ENCODE data around the gene UGDH.

The UGDH gene

GRCh38 chr4:39469429-39470077 lies 57.7 kb downstream of the UGDH start:
- no peak overlapping the region for H3K27ac ChIP-seq
- TF ChIP-seq, protein P1, sequence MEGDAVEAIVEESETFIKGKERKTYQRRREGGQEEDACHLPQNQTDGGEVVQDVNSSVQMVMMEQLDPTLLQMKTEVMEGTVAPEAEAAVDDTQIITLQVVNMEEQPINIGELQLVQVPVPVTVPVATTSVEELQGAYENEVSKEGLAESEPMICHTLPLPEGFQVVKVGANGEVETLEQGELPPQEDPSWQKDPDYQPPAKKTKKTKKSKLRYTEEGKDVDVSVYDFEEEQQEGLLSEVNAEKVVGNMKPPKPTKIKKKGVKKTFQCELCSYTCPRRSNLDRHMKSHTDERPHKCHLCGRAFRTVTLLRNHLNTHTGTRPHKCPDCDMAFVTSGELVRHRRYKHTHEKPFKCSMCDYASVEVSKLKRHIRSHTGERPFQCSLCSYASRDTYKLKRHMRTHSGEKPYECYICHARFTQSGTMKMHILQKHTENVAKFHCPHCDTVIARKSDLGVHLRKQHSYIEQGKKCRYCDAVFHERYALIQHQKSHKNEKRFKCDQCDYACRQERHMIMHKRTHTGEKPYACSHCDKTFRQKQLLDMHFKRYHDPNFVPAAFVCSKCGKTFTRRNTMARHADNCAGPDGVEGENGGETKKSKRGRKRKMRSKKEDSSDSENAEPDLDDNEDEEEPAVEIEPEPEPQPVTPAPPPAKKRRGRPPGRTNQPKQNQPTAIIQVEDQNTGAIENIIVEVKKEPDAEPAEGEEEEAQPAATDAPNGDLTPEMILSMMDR (conservative IDR thresholded peaks at IDR 0.05): peak; percentile 88
- no peak for TF ChIP-seq ZFX (IDR thresholded peaks at IDR 0.05)

DNA sequence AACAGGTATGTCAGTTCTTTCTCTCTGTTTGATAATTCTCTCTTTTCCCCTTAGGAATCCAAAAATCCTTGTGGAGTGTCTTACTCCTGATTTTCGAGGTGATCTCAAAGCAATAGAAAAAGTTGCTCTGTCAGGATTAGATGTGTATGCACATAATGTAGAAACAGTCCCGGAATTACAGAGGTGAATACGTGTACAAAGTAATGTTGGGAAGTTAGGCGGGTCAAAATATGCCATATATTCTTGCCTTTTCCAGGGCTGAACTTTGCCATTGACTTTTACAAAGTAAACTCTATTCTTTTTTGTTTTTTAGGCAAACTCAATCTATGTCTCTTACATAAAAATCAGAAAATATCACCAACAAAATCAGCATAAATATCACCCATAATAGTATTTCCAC lies 59.8 kb downstream of the UGDH start:
- H3K27ac ChIP-seq: no peak overlapping the region

DNA sequence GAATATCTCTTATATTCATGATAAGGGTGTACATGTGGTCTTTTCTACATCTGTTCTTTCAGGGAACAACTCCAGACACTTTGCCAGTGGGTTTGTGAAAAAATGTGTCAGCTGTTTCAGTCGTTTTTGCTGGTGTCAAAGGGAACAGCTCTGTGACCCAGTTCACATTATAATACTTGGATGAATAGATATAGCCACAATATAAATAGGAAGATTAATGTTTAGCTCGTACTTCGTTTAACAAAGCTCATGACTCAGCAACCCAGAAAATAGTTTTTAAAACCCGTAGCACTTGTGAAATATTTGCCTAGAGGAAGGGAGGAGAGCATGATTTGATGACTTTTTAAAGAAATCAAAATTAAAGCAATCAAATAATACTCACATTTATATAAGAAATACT lies 60.5 kb downstream of the UGDH start:
- H3K27ac ChIP-seq: no peak overlapping the region
- TF ChIP-seq ZFX (IDR thresholded peaks at IDR 0.05): no peak
- TF ChIP-seq, protein P1 (conservative IDR thresholded peaks at IDR 0.05): no peak

More for the DNA sequence above, 59.8 kb downstream of the UGDH start:
- TF ChIP-seq, protein P1 (conservative IDR thresholded peaks at IDR 0.05): no peak
- TF ChIP-seq ZFX (IDR thresholded peaks at IDR 0.05): no peak

DNA sequence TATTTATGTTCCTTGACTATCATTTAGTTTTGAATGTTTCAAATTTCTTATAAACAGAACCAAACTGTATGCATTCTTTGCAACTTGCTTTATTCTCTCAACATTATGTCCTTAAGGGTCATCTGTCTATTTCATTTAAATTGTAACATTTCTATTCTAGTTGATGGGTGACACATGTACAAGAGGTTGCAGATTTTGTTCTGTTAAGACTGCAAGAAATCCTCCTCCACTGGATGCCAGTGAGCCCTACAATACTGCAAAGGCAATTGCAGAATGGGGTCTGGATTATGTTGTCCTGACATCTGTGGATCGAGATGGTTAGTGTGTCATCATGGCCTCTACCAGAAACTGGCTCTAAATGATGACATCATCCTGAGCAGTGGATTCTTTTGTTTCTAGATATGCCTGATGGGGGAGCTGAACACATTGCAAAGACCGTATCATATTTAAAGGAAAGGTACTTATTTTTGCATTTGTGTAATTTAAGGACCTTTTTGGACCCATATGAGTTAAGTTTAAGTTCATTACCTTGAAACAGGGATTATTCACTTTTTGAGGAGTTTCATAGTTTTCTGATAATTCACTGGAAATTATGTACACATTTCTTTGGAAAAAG lies 62.2 kb downstream of the UGDH start:
- no peak for TF ChIP-seq ZFX (IDR thresholded peaks at IDR 0.05)
- TF ChIP-seq, protein P1 (conservative IDR thresholded peaks at IDR 0.05): no peak; the same call in 1 of the 2 replicates
- no peak overlapping the region for H3K27ac ChIP-seq

DNA sequence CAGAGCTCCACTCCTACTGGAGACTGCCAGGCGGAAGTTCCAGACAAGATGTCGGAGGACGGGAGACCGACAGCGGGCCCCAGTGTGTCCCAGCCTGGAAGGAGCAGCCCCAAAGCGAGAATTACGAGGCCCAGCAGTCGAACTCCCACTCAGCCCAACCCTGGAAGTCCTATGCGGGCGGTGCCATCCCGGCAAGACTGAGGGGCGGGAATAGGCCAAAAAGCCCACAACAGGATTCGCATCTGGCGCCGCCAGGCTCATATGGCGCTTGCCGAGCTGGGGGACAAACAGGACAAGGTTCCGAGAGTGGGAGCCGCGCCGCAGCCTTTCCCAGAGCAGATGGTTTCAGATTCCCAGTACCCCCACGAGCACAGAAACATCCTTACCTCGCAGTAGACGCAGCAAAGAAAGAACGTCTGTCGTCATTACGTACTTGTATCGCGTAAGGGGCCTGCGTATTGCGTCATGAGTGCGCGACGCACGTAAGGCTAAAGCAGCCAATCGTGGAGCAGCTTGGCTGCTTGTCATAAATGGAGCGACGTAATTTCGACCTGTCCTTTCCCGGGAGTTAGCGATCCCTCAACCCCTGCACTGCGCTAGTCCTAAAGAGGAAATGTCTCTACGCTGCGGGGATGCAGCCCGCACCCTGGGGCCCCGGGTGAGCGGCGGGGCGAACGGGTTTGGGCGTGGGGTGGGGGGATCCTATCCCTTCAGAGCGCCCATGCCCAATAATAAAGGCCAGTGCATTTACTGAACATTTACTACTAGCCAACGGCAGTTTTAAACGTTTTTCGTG lies 68.5 kb downstream of the UGDH start, which contains the start of the genes LIAS and RPL9:
LIAS (plus strand) TSS at position 552 of the 796 bp plus-strand sequence; CDS start at position 614, 62 bp downstream.
RPL9 (minus strand) TSS at position 418 of the 796 bp plus-strand sequence. CDS start 483 bp downstream, outside the sequence.
- H3K27ac ChIP-seq: peak within 1 kb of the TSS; percentile 92

GRCh38 chr4:39458161-39458504 lies 69.1 kb downstream of the UGDH start:
- peak overlapping the region; percentile 92 for H3K27ac ChIP-seq

More for the DNA sequence above, 68.5 kb downstream of the UGDH start, which contains the start of the genes LIAS and RPL9:
- peak; percentile 88 for TF ChIP-seq ZFX (IDR thresholded peaks at IDR 0.05)
- TF ChIP-seq, protein P1 (conservative IDR thresholded peaks at IDR 0.05): no peak

DNA sequence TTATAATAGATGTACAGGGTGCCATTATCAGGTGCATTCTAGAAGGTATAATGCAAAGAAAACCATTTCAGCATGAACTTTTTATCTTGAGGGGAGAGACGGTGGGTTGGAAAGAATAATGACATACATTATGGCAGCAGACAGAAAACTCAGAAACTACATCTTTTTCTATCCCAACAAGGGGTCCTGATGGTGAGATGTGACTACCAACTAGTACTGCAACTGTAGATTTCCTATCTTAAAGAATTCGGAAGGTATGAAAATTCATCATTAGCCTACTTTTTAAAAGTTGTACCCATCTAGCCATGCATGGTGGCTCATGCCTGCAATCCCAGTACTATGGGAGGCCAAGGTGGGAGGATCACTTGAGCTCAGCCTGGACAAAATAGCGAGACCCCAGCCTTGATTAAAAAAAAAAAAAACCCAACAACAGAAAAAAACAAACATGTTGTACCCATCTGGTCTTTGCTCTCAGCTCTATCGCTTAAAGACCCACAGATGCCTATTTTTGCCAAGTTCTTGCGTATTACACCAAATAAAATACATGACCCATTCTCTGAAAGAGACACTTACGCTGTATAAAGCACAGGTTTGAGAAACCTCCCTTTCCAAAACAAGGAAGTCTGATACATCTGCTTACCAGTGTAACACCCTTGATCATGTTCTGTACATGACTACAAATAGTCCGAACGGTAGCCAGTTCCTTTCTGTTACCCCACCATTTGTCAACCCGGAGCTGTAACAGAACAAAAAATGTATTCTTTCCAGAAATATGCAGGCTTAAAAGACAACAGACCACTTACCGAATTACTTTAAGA lies 70.1 kb downstream of the UGDH start:
- H3K27ac ChIP-seq: no peak overlapping the region
- no peak for TF ChIP-seq ZFX (IDR thresholded peaks at IDR 0.05)
- TF ChIP-seq, protein P1 (conservative IDR thresholded peaks at IDR 0.05): no peak
